ENCODE data around the gene PPM1N. TPM values are rescaled to one million over a fixed set of nuclear protein-coding genes. Genes with fewer than 3 reads are reported as not detected.

Gene PPM1N
- total and polyA plus RNA-seq, 2 experiments from 2014 or later: 0.32 to 0.63 TPM

GRCh38 chr19:45522010-45522941 is 24.0 kb downstream of the PPM1N start:
- peak overlapping the region; percentile 23 for H3K27ac ChIP-seq
- H3K79me2 ChIP-seq (ENCODE audit: insufficient read depth): peaks cover 53% of the 10 kb centered on the region
- H3K4me2 ChIP-seq (ENCODE audit: unreplicated experiment): no peak overlapping the region
- WGBS, 2 experiments (ENCODE audit: low coverage in 1 of 2, low lambda C conversion rate in 2 of 2, missing lambda C conversion rate in 2 of 2): 80 to 83% methylated on average over 16 to 24 of the region's 24 CpGs
- no peaks in the 10 kb centered on the region for H3K9me2 ChIP-seq (ENCODE audit: insufficient read depth)
- H4K20me1 ChIP-seq (ENCODE audit: insufficient read depth): no peaks in the 10 kb centered on the region; the same call in 1 of the 2 replicates
- in situ Hi-C loops (cut with MboI): no loop called here
- no peak overlapping the region for H3K9ac ChIP-seq
- no peaks in the 10 kb centered on the region for H3K27me3 ChIP-seq (replicated peaks; ENCODE audit: insufficient read depth)
- no peaks in the 10 kb centered on the region for H3K9me3 ChIP-seq (ENCODE audit: low read depth)
- H3K36me3 ChIP-seq (ENCODE audit: low read depth): peaks cover 59% of the 10 kb centered on the region
- no peak for TF ChIP-seq EZH2phosphoT487 (IDR thresholded peaks at IDR 0.05; ENCODE audit: insufficient read depth, low read depth)
- no peak for TF ChIP-seq EZH2 (IDR thresholded peaks at IDR 0.05; ENCODE audit: insufficient read depth, poor library complexity, severe bottlenecking)
- H2AFZ ChIP-seq: no peak overlapping the region
- H3F3A ChIP-seq (ENCODE audit: insufficient read depth): peaks cover 20% of the 10 kb centered on the region
- peaks cover 10% of the 10 kb centered on the region; the same call in 1 of the 2 replicates for H3K4me1 ChIP-seq (ENCODE audit: insufficient read depth)
- no peak for DNase-seq
- H3K4me3 ChIP-seq: no peak overlapping the region

GRCh38 chr19:45523642-45524256 is 25.5 kb downstream of the PPM1N start:
- Histone ChIP-seq H4K20me1 (ENCODE audit: insufficient read depth) (no peaks in the 10 kb centered on the region; the same call in 1 of the 2 replicates), H3K4me1 (ENCODE audit: insufficient read depth) (peaks cover 14% of the 10 kb centered on the region; the same call in 1 of the 2 replicates), H3K4me3 (no peak overlapping the region), H3K27ac (peak overlapping the region; percentile 61), H2AFZ (no peak overlapping the region), H3K36me3 (ENCODE audit: low read depth) (peaks cover 57% of the 10 kb centered on the region), H3F3A (ENCODE audit: insufficient read depth) (peaks cover 17% of the 10 kb centered on the region), H3K4me2 (ENCODE audit: unreplicated experiment) (no peak overlapping the region), H3K9me3 (ENCODE audit: low read depth) (no peaks in the 10 kb centered on the region), H3K79me2 (ENCODE audit: insufficient read depth) (peaks cover 42% of the 10 kb centered on the region), H3K9me2 (ENCODE audit: insufficient read depth) (no peaks in the 10 kb centered on the region), H3K27me3 (replicated peaks; ENCODE audit: insufficient read depth) (no peaks in the 10 kb centered on the region), H3K9ac (no peak overlapping the region)
- WGBS, 2 experiments (ENCODE audit: low coverage in 1 of 2, low lambda C conversion rate in 2 of 2, missing lambda C conversion rate in 2 of 2): 71 to 72% methylated on average over 9 of the region's 9 CpGs
- in situ Hi-C loops (cut with MboI): no loop called here
- TF ChIP-seq EZH2 (IDR thresholded peaks at IDR 0.05; ENCODE audit: insufficient read depth, poor library complexity, severe bottlenecking) (no peak), EZH2phosphoT487 (IDR thresholded peaks at IDR 0.05; ENCODE audit: insufficient read depth, low read depth) (no peak)
- peak; percentile 85 for DNase-seq

GRCh38 chr19:45524575-45525129 is 26.4 kb downstream of the PPM1N start:
- no peak overlapping the region for H3K4me2 ChIP-seq (ENCODE audit: unreplicated experiment)
- H3K9ac ChIP-seq: no peak overlapping the region
- H3K4me1 ChIP-seq (ENCODE audit: insufficient read depth): peaks cover 14% of the 10 kb centered on the region; the same call in 1 of the 2 replicates
- no peak for TF ChIP-seq EZH2phosphoT487 (IDR thresholded peaks at IDR 0.05; ENCODE audit: insufficient read depth, low read depth)
- TF ChIP-seq EZH2 (IDR thresholded peaks at IDR 0.05; ENCODE audit: insufficient read depth, poor library complexity, severe bottlenecking): no peak
- peaks cover 57% of the 10 kb centered on the region for H3K36me3 ChIP-seq (ENCODE audit: low read depth)
- no peaks in the 10 kb centered on the region for H3K9me2 ChIP-seq (ENCODE audit: insufficient read depth)
- no peaks in the 10 kb centered on the region for H3K9me3 ChIP-seq (ENCODE audit: low read depth)
- H4K20me1 ChIP-seq (ENCODE audit: insufficient read depth): no peaks in the 10 kb centered on the region; the same call in 1 of the 2 replicates
- no peak for DNase-seq
- peaks cover 17% of the 10 kb centered on the region for H3F3A ChIP-seq (ENCODE audit: insufficient read depth)
- peaks cover 34% of the 10 kb centered on the region for H3K79me2 ChIP-seq (ENCODE audit: insufficient read depth)
- in situ Hi-C loops (cut with MboI): no loop called here
- H3K27ac ChIP-seq: no peak overlapping the region
- no peak overlapping the region for H2AFZ ChIP-seq
- H3K27me3 ChIP-seq (replicated peaks; ENCODE audit: insufficient read depth): no peaks in the 10 kb centered on the region
- 92 to 93% methylated on average over 15 of the region's 15 CpGs for WGBS, 2 experiments (ENCODE audit: low coverage in 1 of 2, low lambda C conversion rate in 2 of 2, missing lambda C conversion rate in 2 of 2)
- no peak overlapping the region for H3K4me3 ChIP-seq

GRCh38 chr19:45526143-45526542 is 27.9 kb downstream of the PPM1N start:
- WGBS, 2 experiments (ENCODE audit: low coverage in 1 of 2, low lambda C conversion rate in 2 of 2, missing lambda C conversion rate in 2 of 2): 82 to 83% methylated on average over 9 of the region's 9 CpGs
- peaks cover 14% of the 10 kb centered on the region; the same call in 1 of the 2 replicates for H3K4me1 ChIP-seq (ENCODE audit: insufficient read depth)
- no peaks in the 10 kb centered on the region for H3K9me2 ChIP-seq (ENCODE audit: insufficient read depth)
- peaks cover 18% of the 10 kb centered on the region for H3F3A ChIP-seq (ENCODE audit: insufficient read depth)
- H3K36me3 ChIP-seq (ENCODE audit: low read depth): peaks cover 46% of the 10 kb centered on the region
- peaks cover 20% of the 10 kb centered on the region for H3K79me2 ChIP-seq (ENCODE audit: insufficient read depth)
- no peaks in the 10 kb centered on the region for H3K27me3 ChIP-seq (replicated peaks; ENCODE audit: insufficient read depth)
- DNase-seq: peak; percentile 67
- H3K9me3 ChIP-seq (ENCODE audit: low read depth): no peaks in the 10 kb centered on the region
- H3K9ac ChIP-seq: no peak overlapping the region
- H2AFZ ChIP-seq: no peak overlapping the region
- no peak overlapping the region for H3K27ac ChIP-seq
- H4K20me1 ChIP-seq (ENCODE audit: insufficient read depth): no peaks in the 10 kb centered on the region; the same call in 1 of the 2 replicates
- no peak overlapping the region for H3K4me3 ChIP-seq
- TF ChIP-seq EZH2phosphoT487 (IDR thresholded peaks at IDR 0.05; ENCODE audit: insufficient read depth, low read depth): no peak
- no peak for TF ChIP-seq EZH2 (IDR thresholded peaks at IDR 0.05; ENCODE audit: insufficient read depth, poor library complexity, severe bottlenecking)
- H3K4me2 ChIP-seq (ENCODE audit: unreplicated experiment): no peak overlapping the region
- in situ Hi-C loops (cut with MboI): no loop called here
